ENCODE results near the gene TUBGCP5.

Gene TUBGCP5

GRCh38 chr15:22951381-22952280, 87.7 kb downstream of the TUBGCP5 start:
- Histone ChIP-seq H3K27me3 (ENCODE audit: insufficient read depth, low read depth, severe bottlenecking) (no peaks in the 10 kb centered on the region), H3K27ac (no peak overlapping the region), H3K4me3 (ENCODE audit: low read depth, low read length) (no peak overlapping the region), H3K9me3 (ENCODE audit: severe bottlenecking) (no peaks in the 10 kb centered on the region), H3K36me3 (no peaks in the 10 kb centered on the region)
- no peak for TF ChIP-seq CTCF (IDR thresholded peaks at IDR 0.05; ENCODE audit: low read depth, low read length)
- DNase-seq = no peak

GRCh38 chr15:22951031-22951380, 88.4 kb downstream of the TUBGCP5 start:
- no peak for DNase-seq
- H3K27ac ChIP-seq = no peak overlapping the region
- no peaks in the 10 kb centered on the region for H3K27me3 ChIP-seq (ENCODE audit: insufficient read depth, low read depth, severe bottlenecking)
- H3K9me3 ChIP-seq (ENCODE audit: severe bottlenecking) = no peaks in the 10 kb centered on the region
- H3K4me3 ChIP-seq (ENCODE audit: low read depth, low read length) = no peak overlapping the region
- no peaks in the 10 kb centered on the region for H3K36me3 ChIP-seq
- TF ChIP-seq CTCF (IDR thresholded peaks at IDR 0.05; ENCODE audit: low read depth, low read length) = no peak

GRCh38 chr15:22950256-22950990, 88.9 kb downstream of the TUBGCP5 start:
- DNase-seq = no peak
- no peak overlapping the region for H3K4me3 ChIP-seq (ENCODE audit: low read depth, low read length)
- H3K27ac ChIP-seq = no peak overlapping the region
- H3K36me3 ChIP-seq = no peaks in the 10 kb centered on the region
- H3K27me3 ChIP-seq (ENCODE audit: insufficient read depth, low read depth, severe bottlenecking) = no peaks in the 10 kb centered on the region
- TF ChIP-seq CTCF (IDR thresholded peaks at IDR 0.05; ENCODE audit: low read depth, low read length) = no peak
- no peaks in the 10 kb centered on the region for H3K9me3 ChIP-seq (ENCODE audit: severe bottlenecking)

Data from WERI-Rb-1 (cell line).